Natural killer cell (primary cell): ENCODE measurements around the gene AP2S1. TPM values are rescaled to one million over a fixed set of nuclear protein-coding genes. Genes with fewer than 3 reads are reported as not detected.

ENCODE experiments used
- ATAC-seq, 3 donors: fragments of 150-1000 bp in 2 of 3; fragments of 200-7000 bp in 1 of 3; cut with Tn5 transposase; 1 replicate in 1 of 3; 2 replicates in 2 of 3; pipeline ENCODE4 v1.10.0; 2021; ENCODE audit warnings: mild to moderate bottlenecking in 2 of 3, moderate library complexity in 2 of 3
- DNase-seq, 2 donors: peaks; one replicate each; pipeline versions ENCODE4 v3.0.0 to v3.0.0-alpha.2; 2013 to 2021; ENCODE audit warnings: mixed read lengths in 1 of 2
- H3K27ac ChIP-seq: one replicate; pipeline ENCODE4 v1.5.1; 2013; ENCODE audit warnings: mild to moderate bottlenecking, low read length
- H3K27me3 ChIP-seq: one replicate; pipeline ENCODE4 v1.6.1; 2013; ENCODE audit warnings: low read length; ENCODE audit not compliant: control insufficient read depth, insufficient read depth
- H3K36me3 ChIP-seq: one replicate; pipeline ENCODE4 v1.6.1; 2013; ENCODE audit warnings: low read length; ENCODE audit not compliant: control insufficient read depth, insufficient read depth
- H3K4me1 ChIP-seq: one replicate; pipeline ENCODE4 v1.6.1; 2013; ENCODE audit warnings: low read length; ENCODE audit not compliant: control insufficient read depth, insufficient read depth
- H3K4me3 ChIP-seq: one replicate; pipeline ENCODE4 v1.5.1; 2013; ENCODE audit warnings: low read length
- H3K9me3 ChIP-seq: one replicate; pipeline ENCODE4 v1.6.1; 2013; ENCODE audit warnings: low read length; ENCODE audit not compliant: control insufficient read depth, insufficient read depth
- H3K27ac Mint-ChIP-seq, 2 donors: one replicate each; pipeline ENCODE4 v1.8.0; 2022; ENCODE audit warnings: mild to moderate bottlenecking in 2 of 2, mixed read lengths in 2 of 2, moderate library complexity in 1 of 2
- H3K27me3 Mint-ChIP-seq, 2 donors: one replicate each; pipeline ENCODE4 v1.8.0; 2022; ENCODE audit warnings: low read depth in 2 of 2, mixed read lengths in 2 of 2
- H3K36me3 Mint-ChIP-seq: one replicate; pipeline ENCODE4 v1.8.0; 2022; ENCODE audit warnings: mixed read lengths
- H3K4me1 Mint-ChIP-seq, 2 donors: one replicate each; pipeline ENCODE4 v1.8.0; 2022; ENCODE audit warnings: mixed read lengths in 2 of 2
- H3K4me3 Mint-ChIP-seq: one replicate; pipeline ENCODE4 v1.8.0; 2022; ENCODE audit warnings: mild to moderate bottlenecking, moderate library complexity, mixed read lengths
- H3K9me3 Mint-ChIP-seq, 2 donors: one replicate each; pipeline ENCODE4 v1.8.0; 2022; ENCODE audit warnings: mixed read lengths in 2 of 2
- CTCF ChIP-seq: fragments of 200-600 bp; IDR thresholded peaks from one replicate; pipeline ENCODE4 v1.8.0; 2022; ENCODE audit warnings: antibody characterized with exemption
- WGBS: methylation state at CpG from one replicate; pipeline ENCODE4 v1.1.7; 2013; ENCODE audit warnings: missing lambda C conversion rate; ENCODE audit not compliant: insufficient coverage; 5-methylcytosine and 5-hydroxymethylcytosine counted together
- intact Hi-C: fragments of 100-400 bp; cut with micrococcal nuclease; formaldehyde crosslinking; loops from one replicate; pipeline ENCODE4 v1.14.2; 2022
- total RNA-seq, 4 donors: library from RNA; stranded (reverse); fragments of 120-200 nt in 1 of 4; gene quantifications; one replicate each; pipeline versions ENCODE4 v1.2.3 to v1.2.4, GENCODE V29; 2013 to 2022

Gene AP2S1
- total RNA-seq, 3 donors from 2014 or later (not counting 1 experiment from before 2014, with no cell fraction given) = 45.0 to 49.1 (median 45.4) TPM

GRCh38 chr19:46830864-46831263 lies 19.8 kb downstream of the AP2S1 start:
- intact Hi-C loops = no loop called here
- no peak overlapping the region for H3K27ac ChIP-seq
- no peak for TF ChIP-seq CTCF
- no peaks in the 10 kb centered on the region for H3K36me3 ChIP-seq
- H3K27me3 ChIP-seq = no peaks in the 10 kb centered on the region
- DNase-seq = no peak
- WGBS = 92% methylated on average over 2 of the region's 2 CpGs
- Mint-ChIP-seq H3K9me3 (no peaks in the 10 kb centered on the region), H3K27me3 (peaks cover 0 to 4% of the 10 kb centered on the region in 2 donors), H3K27ac (no peak overlapping the region), H3K4me1 (no peaks in the 10 kb centered on the region), H3K36me3 (no peaks in the 10 kb centered on the region), H3K4me3 (no peak overlapping the region)
- no peak for ATAC-seq
- no peak overlapping the region for H3K4me3 ChIP-seq
- peaks cover under 1% of the 10 kb centered on the region for H3K4me1 ChIP-seq
- no peaks in the 10 kb centered on the region for H3K9me3 ChIP-seq

- H3K27ac Mint-ChIP-seq = no peak overlapping the region
- WGBS = 90% methylated on average over 3 of the region's 5 CpGs
- H3K36me3 ChIP-seq = no peaks in the 10 kb centered on the region
- no peak for TF ChIP-seq CTCF
- H3K9me3 Mint-ChIP-seq = no peaks in the 10 kb centered on the region
- peaks cover 21% of the 10 kb centered on the region for H3K4me1 ChIP-seq
- H3K4me1 Mint-ChIP-seq = no peaks in the 10 kb centered on the region
- no peaks in the 10 kb centered on the region for H3K27me3 ChIP-seq
- no peaks in the 10 kb centered on the region for H3K9me3 ChIP-seq
- H3K36me3 Mint-ChIP-seq = no peaks in the 10 kb centered on the region
- DNase-seq (no peak), ATAC-seq (no peak)
- intact Hi-C loops = no loop called here
- no peak overlapping the region for H3K4me3 Mint-ChIP-seq
- H3K4me3 ChIP-seq = no peak overlapping the region
- no peak overlapping the region for H3K27ac ChIP-seq
- peaks cover 0 to 6% of the 10 kb centered on the region in 2 donors for H3K27me3 Mint-ChIP-seq
Measured at GRCh38 chr19:46828484-46828883, 22.2 kb downstream of the AP2S1 start.

GRCh38 chr19:46825731-46826055 lies 25.0 kb downstream of the AP2S1 start:
- no peaks in the 10 kb centered on the region for H3K36me3 Mint-ChIP-seq
- peaks cover 40% of the 10 kb centered on the region for H3K4me1 ChIP-seq
- H3K9me3 ChIP-seq = no peaks in the 10 kb centered on the region
- no peak overlapping the region for H3K27ac ChIP-seq
- H3K27ac Mint-ChIP-seq = peak overlapping the region in 1 of 2 donors; percentile 6
- H3K27me3 Mint-ChIP-seq = peaks cover 0 to 3% of the 10 kb centered on the region in 2 donors
- ATAC-seq (no peak), DNase-seq (no peak)
- WGBS = 94% methylated on average over 4 of the region's 5 CpGs
- TF ChIP-seq CTCF = no peak
- no peaks in the 10 kb centered on the region for H3K27me3 ChIP-seq
- no peaks in the 10 kb centered on the region for H3K9me3 Mint-ChIP-seq
- peaks cover 0 to 6% of the 10 kb centered on the region in 2 donors for H3K4me1 Mint-ChIP-seq
- intact Hi-C loops = no loop called here
- H3K4me3 ChIP-seq = no peak overlapping the region
- H3K36me3 ChIP-seq = no peaks in the 10 kb centered on the region
- H3K4me3 Mint-ChIP-seq = no peak overlapping the region
